Large intestine (tissue), 3 donors: Measurements from ENCODE around the gene MARCHF3. TPM values are rescaled to one million over a fixed set of nuclear protein-coding genes. Genes with fewer than 3 reads are reported as not detected.

Experiments
- DNase-seq, 2 donors: peaks; one replicate each; pipeline versions ENCODE4 v3.0.0 to v3.0.0-alpha.2; 2013
- H3K27ac ChIP-seq: one replicate; pipeline ENCODE4 v1.5.1; 2013; ENCODE audit warnings: low read length
- H3K27me3 ChIP-seq: 2 replicates; pipeline ENCODE4 v1.6.1; 2013; ENCODE audit warnings: low read length; ENCODE audit not compliant: control insufficient read depth, insufficient read depth
- H3K36me3 ChIP-seq: 2 replicates; pipeline ENCODE4 v1.6.1; 2013; ENCODE audit warnings: low read length; ENCODE audit not compliant: control insufficient read depth, insufficient read depth
- H3K4me1 ChIP-seq: one replicate; pipeline ENCODE4 v1.6.1; 2013; ENCODE audit warnings: low read length; ENCODE audit not compliant: control insufficient read depth, insufficient read depth
- H3K4me3 ChIP-seq: one replicate; pipeline ENCODE4 v1.5.1; 2013; ENCODE audit warnings: low read length
- H3K9me3 ChIP-seq: one replicate; pipeline ENCODE4 v1.6.1; 2013; ENCODE audit warnings: mild to moderate bottlenecking, low read depth, low read length, moderate library complexity; ENCODE audit not compliant: control insufficient read depth
- WGBS: methylation state at CpG from one replicate; pipeline ENCODE4 v1.1.5; 2013; ENCODE audit warnings: low lambda C conversion rate; ENCODE audit not compliant: insufficient coverage; 5-methylcytosine and 5-hydroxymethylcytosine counted together
- polyA plus RNA-seq: library from polyadenylated mRNA; unstranded; fragments of 120-200 nt; gene quantifications from one replicate; pipeline ENCODE4 v1.2.1, GENCODE V29; 2013

The MARCHF3 gene
- polyA plus RNA-seq, 1 donor: 6.5 TPM

- Histone ChIP-seq H3K9me3 (no peaks in the 10 kb centered on the region), H3K4me1 (no peaks in the 10 kb centered on the region), H3K27ac (no peak overlapping the region), H3K36me3 (no peaks in the 10 kb centered on the region), H3K4me3 (no peak overlapping the region), H3K27me3 (no peaks in the 10 kb centered on the region)
- peak in 1 of 2 donors; percentile 26 for DNase-seq
- 55% methylated on average over 2 of the region's 7 CpGs for WGBS
Observed at GRCh38 chr5:127003798-127004495, 26.4 kb downstream of the MARCHF3 start.

GRCh38 chr5:127002390-127002789, 28.0 kb downstream of the MARCHF3 start:
- DNase-seq: no peak
- no peaks in the 10 kb centered on the region for H3K9me3 ChIP-seq
- no peak overlapping the region for H3K27ac ChIP-seq
- no CpG with 5 or more reads among the region's 3 CpGs for WGBS
- no peaks in the 10 kb centered on the region for H3K27me3 ChIP-seq
- no peaks in the 10 kb centered on the region for H3K4me1 ChIP-seq
- H3K4me3 ChIP-seq: no peak overlapping the region
- H3K36me3 ChIP-seq: no peaks in the 10 kb centered on the region

- no peaks in the 10 kb centered on the region for H3K27me3 ChIP-seq
- no peaks in the 10 kb centered on the region for H3K4me1 ChIP-seq
- no peak overlapping the region for H3K27ac ChIP-seq
- no peak overlapping the region for H3K4me3 ChIP-seq
- H3K9me3 ChIP-seq: no peaks in the 10 kb centered on the region
- no peak for DNase-seq
- 67% methylated on average over 1 of the region's 4 CpGs for WGBS
- H3K36me3 ChIP-seq: no peaks in the 10 kb centered on the region
Observed at GRCh38 chr5:127001621-127002296, 28.6 kb downstream of the MARCHF3 start.

GRCh38 chr5:126998895-126999570, 31.3 kb downstream of the MARCHF3 start:
- no peaks in the 10 kb centered on the region for H3K4me1 ChIP-seq
- no peaks in the 10 kb centered on the region for H3K27me3 ChIP-seq
- no peak for DNase-seq
- no peak overlapping the region for H3K27ac ChIP-seq
- no peaks in the 10 kb centered on the region for H3K36me3 ChIP-seq
- 100% methylated on average over 1 of the region's 3 CpGs for whole genome bisulfite sequencing
- H3K9me3 ChIP-seq: no peaks in the 10 kb centered on the region
- no peak overlapping the region for H3K4me3 ChIP-seq

- no peak for DNase-seq
- Histone ChIP-seq H3K4me1 (no peaks in the 10 kb centered on the region), H3K36me3 (no peaks in the 10 kb centered on the region), H3K9me3 (no peaks in the 10 kb centered on the region), H3K4me3 (no peak overlapping the region), H3K27me3 (no peaks in the 10 kb centered on the region), H3K27ac (no peak overlapping the region)
- WGBS: no CpG with 5 or more reads among the region's 2 CpGs
Observed at GRCh38 chr5:126998201-126998631, 32.1 kb downstream of the MARCHF3 start.

GRCh38 chr5:126995689-126996088, 34.7 kb downstream of the MARCHF3 start:
- Histone ChIP-seq H3K4me3 (no peak overlapping the region), H3K4me1 (no peaks in the 10 kb centered on the region), H3K27me3 (no peaks in the 10 kb centered on the region), H3K36me3 (no peaks in the 10 kb centered on the region), H3K27ac (no peak overlapping the region), H3K9me3 (no peaks in the 10 kb centered on the region)
- no peak for DNase-seq
- WGBS: no CpG with 5 or more reads among the region's 1 CpG

GRCh38 chr5:126995039-126995438, 35.3 kb downstream of the MARCHF3 start:
- 100% methylated on average over 1 of the region's 3 CpGs for WGBS
- H3K36me3 ChIP-seq: no peaks in the 10 kb centered on the region

GRCh38 chr5:126994485-126994884, 35.9 kb downstream of the MARCHF3 start:
- no peaks in the 10 kb centered on the region for H3K36me3 ChIP-seq
- H3K27me3 ChIP-seq: no peaks in the 10 kb centered on the region
- DNase-seq: no peak
- no peaks in the 10 kb centered on the region for H3K9me3 ChIP-seq
- WGBS: 90% methylated on average over 2 of the region's 4 CpGs
- H3K4me3 ChIP-seq: no peak overlapping the region
- no peaks in the 10 kb centered on the region for H3K4me1 ChIP-seq
- no peak overlapping the region for H3K27ac ChIP-seq

More at GRCh38 chr5:126995039-126995438, 35.3 kb downstream of the MARCHF3 start:
- no peak for DNase-seq
- Histone ChIP-seq H3K27me3 (no peaks in the 10 kb centered on the region), H3K4me3 (no peak overlapping the region), H3K4me1 (no peaks in the 10 kb centered on the region), H3K27ac (no peak overlapping the region), H3K9me3 (no peaks in the 10 kb centered on the region)

- H3K4me3 ChIP-seq: no peak overlapping the region
- no peaks in the 10 kb centered on the region for H3K4me1 ChIP-seq
- H3K9me3 ChIP-seq: no peaks in the 10 kb centered on the region
- WGBS: 100% methylated on average over 1 of the region's 3 CpGs
- DNase-seq: no peak
- no peaks in the 10 kb centered on the region for H3K27me3 ChIP-seq
- no peak overlapping the region for H3K27ac ChIP-seq
- H3K36me3 ChIP-seq: no peaks in the 10 kb centered on the region
Observed at GRCh38 chr5:126988021-126988569, 42.3 kb downstream of the MARCHF3 start.

- H3K27ac ChIP-seq: no peak overlapping the region
- WGBS: 100% methylated on average over 1 of the region's 4 CpGs
Observed at GRCh38 chr5:126987271-126987899, 43.0 kb downstream of the MARCHF3 start.

More at GRCh38 chr5:126987271-126987899, 43.0 kb downstream of the MARCHF3 start:
- no peaks in the 10 kb centered on the region for H3K27me3 ChIP-seq
- DNase-seq: no peak
- H3K4me3 ChIP-seq: no peak overlapping the region
- H3K4me1 ChIP-seq: no peaks in the 10 kb centered on the region
- no peaks in the 10 kb centered on the region for H3K36me3 ChIP-seq
- H3K9me3 ChIP-seq: no peaks in the 10 kb centered on the region
